ENCODE results near the gene P2RX7. TPM values are rescaled to one million over a fixed set of nuclear protein-coding genes. Genes with fewer than 3 reads are reported as not detected.

The P2RX7 gene
- total RNA-seq, 2 donors from 2014 or later: 0.62 to 1.7 TPM

- no peak for DNase-seq
- TF ChIP-seq CTCF (IDR thresholded peaks at IDR 0.05): no peak
- no peaks in the 10 kb centered on the region for H3K36me3 ChIP-seq
- no peak overlapping the region for H3K9ac ChIP-seq (ENCODE audit: low read depth in 2 of 2, low read length in 2 of 2)
- H3K27me3 ChIP-seq: no peaks in the 10 kb centered on the region
- H3K4me3 ChIP-seq: no peak overlapping the region
- intact Hi-C loops (cut with DNase I): no loop called here
- no peaks in the 10 kb centered on the region for H3K4me1 ChIP-seq
- no peak overlapping the region for H3K27ac ChIP-seq
- H3K9me3 ChIP-seq: no peaks in the 10 kb centered on the region
Measured at GRCh38 chr12:121092034-121092433, 40.6 kb upstream of the P2RX7 start.

- no peak for TF ChIP-seq CTCF (IDR thresholded peaks at IDR 0.05)
- intact Hi-C loops (cut with DNase I): no loop called here
- no peak for DNase-seq
Measured at GRCh38 chr12:121093487-121093891, 39.2 kb upstream of the P2RX7 start.

GRCh38 chr12:121095544-121096198 lies 37.0 kb upstream of the P2RX7 start:
- Histone ChIP-seq H3K27me3 (no peaks in the 10 kb centered on the region), H3K36me3 (no peaks in the 10 kb centered on the region), H3K9me3 (no peaks in the 10 kb centered on the region), H3K9ac (ENCODE audit: low read depth in 2 of 2, low read length in 2 of 2) (peak overlapping the region in 1 of 2 donors; percentile 63), H3K27ac (no peak overlapping the region), H3K4me3 (peak overlapping the region; percentile 9), H3K4me1 (no peaks in the 10 kb centered on the region)
- intact Hi-C loops (cut with DNase I): loop anchor here (5.0 kb wide), 1 partner anchor 88 kb away; no protein-coding TSS in a partner anchor
- DNase-seq: peak; percentile 68
- TF ChIP-seq CTCF (IDR thresholded peaks at IDR 0.05): peak; percentile 87

More at GRCh38 chr12:121093487-121093891, 39.2 kb upstream of the P2RX7 start:
- Histone ChIP-seq H3K27me3 (no peaks in the 10 kb centered on the region), H3K36me3 (no peaks in the 10 kb centered on the region), H3K27ac (no peak overlapping the region), H3K4me1 (no peaks in the 10 kb centered on the region), H3K9ac (ENCODE audit: low read depth in 2 of 2, low read length in 2 of 2) (no peak overlapping the region), H3K9me3 (no peaks in the 10 kb centered on the region), H3K4me3 (no peak overlapping the region)

GRCh38 chr12:121096199-121096798 lies 36.4 kb upstream of the P2RX7 start:
- H3K4me1 ChIP-seq: no peaks in the 10 kb centered on the region
- no peaks in the 10 kb centered on the region for H3K9me3 ChIP-seq
- TF ChIP-seq CTCF (IDR thresholded peaks at IDR 0.05): no peak
- no peak overlapping the region for H3K4me3 ChIP-seq
- no peaks in the 10 kb centered on the region for H3K27me3 ChIP-seq
- H3K27ac ChIP-seq: no peak overlapping the region
- H3K36me3 ChIP-seq: no peaks in the 10 kb centered on the region
- H3K9ac ChIP-seq (ENCODE audit: low read depth in 2 of 2, low read length in 2 of 2): peak overlapping the region in 1 of 2 donors; percentile 63
- DNase-seq: no peak
- intact Hi-C loops (cut with DNase I): loop anchor here (5.0 kb wide), 1 partner anchor 89 kb away; no protein-coding TSS in a partner anchor

GRCh38 chr12:121099779-121100178 lies 32.9 kb upstream of the P2RX7 start:
- no peak for TF ChIP-seq CTCF (IDR thresholded peaks at IDR 0.05)
- intact Hi-C loops (cut with DNase I): loop anchor here (5.0 to 10.0 kb wide), 2 partner anchors 92 to 505 kb away; no protein-coding TSS in a partner anchor
- H3K4me3 ChIP-seq: no peak overlapping the region
- no peak overlapping the region for H3K27ac ChIP-seq
- no peak for DNase-seq
- H3K9me3 ChIP-seq: no peaks in the 10 kb centered on the region
- no peaks in the 10 kb centered on the region for H3K36me3 ChIP-seq
- no peaks in the 10 kb centered on the region for H3K4me1 ChIP-seq
- H3K27me3 ChIP-seq: no peaks in the 10 kb centered on the region
- no peak overlapping the region for H3K9ac ChIP-seq (ENCODE audit: low read depth in 2 of 2, low read length in 2 of 2)

All from colonic mucosa (tissue), 4 donors.